ENCODE data around the gene PCNA. TPM values are rescaled to one million over a fixed set of nuclear protein-coding genes. Genes with fewer than 3 reads are reported as not detected.

The PCNA gene
- polyA plus RNA-seq, 1 donor (not counting 4 experiments of a cell fraction or from before 2014, with no cell fraction given), result 130 TPM

DNA sequence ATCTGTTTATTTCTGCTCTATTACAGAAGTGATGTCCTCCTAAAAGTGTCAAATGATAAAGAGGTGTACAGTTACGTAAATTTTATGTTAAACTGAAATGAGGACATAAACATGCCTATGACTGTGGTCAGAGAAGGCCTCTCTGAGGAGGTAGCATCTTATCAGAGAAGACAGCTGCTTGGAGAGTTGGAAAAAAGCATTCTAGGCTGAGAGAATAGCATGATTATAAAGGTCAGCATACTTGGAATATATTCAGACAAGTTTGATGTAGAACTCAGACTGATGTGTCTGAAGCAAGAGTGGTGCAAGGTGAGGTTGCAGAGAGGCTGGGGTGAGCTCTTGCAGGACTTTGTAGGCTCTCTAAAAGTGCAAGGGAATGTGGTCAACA, 3.1 kb upstream of the PCNA start:
- no peaks in the 10 kb centered on the region for H3K9me3 ChIP-seq (ENCODE audit: control insufficient read depth, low read depth, low read length)
- no peak overlapping the region for H3K4me3 ChIP-seq (ENCODE audit: control insufficient read depth in 2 of 3, extremely low read depth in 1 of 3, insufficient read depth in 2 of 3, low read depth in 1 of 3, low read length in 3 of 3)
- H2AFZ ChIP-seq (ENCODE audit: control insufficient read depth, low read length), result no peak overlapping the region
- DNase-seq (ENCODE audit: low read depth, low spot score), result no peak
- H3K9me1 ChIP-seq (ENCODE audit: control insufficient read depth, extremely low read depth, insufficient read depth, low read length), result no peaks in the 10 kb centered on the region
- H3K4me2 ChIP-seq (ENCODE audit: control insufficient read depth, extremely low read depth, insufficient read depth, low read depth, low read length), result no peak overlapping the region
- H3K27me3 ChIP-seq (ENCODE audit: control insufficient read depth, extremely low read depth, insufficient read depth, low read length), result no peaks in the 10 kb centered on the region
- peaks cover 0 to 2% of the 10 kb centered on the region in 2 experiments for H3K36me3 ChIP-seq (ENCODE audit: control insufficient read depth in 2 of 2, extremely low read depth in 1 of 2, insufficient read depth in 2 of 2, low read length in 2 of 2)
- H3K27ac ChIP-seq (ENCODE audit: control insufficient read depth, insufficient read depth, low read length), result no peak overlapping the region
- no peak for TF ChIP-seq EZH2 (IDR thresholded peaks at IDR 0.05; ENCODE audit: low read length)
- TF ChIP-seq, protein P1, sequence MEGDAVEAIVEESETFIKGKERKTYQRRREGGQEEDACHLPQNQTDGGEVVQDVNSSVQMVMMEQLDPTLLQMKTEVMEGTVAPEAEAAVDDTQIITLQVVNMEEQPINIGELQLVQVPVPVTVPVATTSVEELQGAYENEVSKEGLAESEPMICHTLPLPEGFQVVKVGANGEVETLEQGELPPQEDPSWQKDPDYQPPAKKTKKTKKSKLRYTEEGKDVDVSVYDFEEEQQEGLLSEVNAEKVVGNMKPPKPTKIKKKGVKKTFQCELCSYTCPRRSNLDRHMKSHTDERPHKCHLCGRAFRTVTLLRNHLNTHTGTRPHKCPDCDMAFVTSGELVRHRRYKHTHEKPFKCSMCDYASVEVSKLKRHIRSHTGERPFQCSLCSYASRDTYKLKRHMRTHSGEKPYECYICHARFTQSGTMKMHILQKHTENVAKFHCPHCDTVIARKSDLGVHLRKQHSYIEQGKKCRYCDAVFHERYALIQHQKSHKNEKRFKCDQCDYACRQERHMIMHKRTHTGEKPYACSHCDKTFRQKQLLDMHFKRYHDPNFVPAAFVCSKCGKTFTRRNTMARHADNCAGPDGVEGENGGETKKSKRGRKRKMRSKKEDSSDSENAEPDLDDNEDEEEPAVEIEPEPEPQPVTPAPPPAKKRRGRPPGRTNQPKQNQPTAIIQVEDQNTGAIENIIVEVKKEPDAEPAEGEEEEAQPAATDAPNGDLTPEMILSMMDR (optimal IDR thresholded peaks at IDR 0.05 in 1 of 3, IDR thresholded peaks at IDR 0.05 in 1 of 3, conservative IDR thresholded peaks at IDR 0.05 in 1 of 3; ENCODE audit: extremely low read depth in 1 of 3, insufficient read depth in 2 of 3, low read length in 3 of 3), result no peak
- H3K9ac ChIP-seq (ENCODE audit: control insufficient read depth, extremely low read depth, insufficient read depth, low read length), result no peak overlapping the region
- no peaks in the 10 kb centered on the region for H4K20me1 ChIP-seq (ENCODE audit: control insufficient read depth, extremely low read depth, insufficient read depth, low read length)
- peaks cover 28% of the 10 kb centered on the region for H3K79me2 ChIP-seq (ENCODE audit: control insufficient read depth, insufficient read depth, low read length)
- H3K4me1 ChIP-seq (ENCODE audit: control insufficient read depth, extremely low read depth, insufficient read depth, low read length), result peaks cover 4% of the 10 kb centered on the region
- no peak for FAIRE-seq
- dilution Hi-C loops (cut with MboI; ENCODE audit: extremely low pct_ligation_motif_present, low sequenced_read_pairs), result no loop called here

DNA sequence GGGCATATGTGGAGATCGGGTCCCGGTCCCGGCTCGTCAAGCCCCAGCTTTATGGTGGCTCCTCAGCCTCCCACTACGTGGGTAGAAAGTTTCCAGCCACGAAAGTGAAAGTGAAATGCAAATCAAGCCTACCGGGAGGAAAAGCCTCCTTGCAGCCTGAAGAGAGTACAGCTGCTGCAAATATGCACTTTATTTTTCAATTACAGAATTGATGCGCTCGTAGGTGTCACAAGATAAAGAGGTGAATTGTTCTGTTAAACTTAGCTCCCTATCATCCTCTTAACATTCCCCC, 373 bp upstream of the PCNA start:
- peaks cover 11 to 14% of the 10 kb centered on the region in 2 experiments for H3K36me3 ChIP-seq (ENCODE audit: control insufficient read depth in 2 of 2, extremely low read depth in 1 of 2, insufficient read depth in 2 of 2, low read length in 2 of 2)
- TF ChIP-seq, protein P1 (optimal IDR thresholded peaks at IDR 0.05 in 1 of 3, IDR thresholded peaks at IDR 0.05 in 1 of 3, conservative IDR thresholded peaks at IDR 0.05 in 1 of 3; ENCODE audit: extremely low read depth in 1 of 3, insufficient read depth in 2 of 3, low read length in 3 of 3), result no peak
- TF ChIP-seq EZH2 (IDR thresholded peaks at IDR 0.05; ENCODE audit: low read length), result no peak
- peak overlapping the region; percentile 81 for H2AFZ ChIP-seq (ENCODE audit: control insufficient read depth, low read length)
- FAIRE-seq (peak; percentile 78), DNase-seq (ENCODE audit: low read depth, low spot score) (no peak)
- H3K27ac ChIP-seq (ENCODE audit: control insufficient read depth, insufficient read depth, low read length), result peak overlapping the region; percentile 81
- H3K4me2 ChIP-seq (ENCODE audit: control insufficient read depth, extremely low read depth, insufficient read depth, low read depth, low read length), result peak overlapping the region; percentile 61
- H3K4me3 ChIP-seq (ENCODE audit: control insufficient read depth in 2 of 3, extremely low read depth in 1 of 3, insufficient read depth in 2 of 3, low read depth in 1 of 3, low read length in 3 of 3), result peak overlapping the region; percentile 63 to 93 (median 80)
- no peaks in the 10 kb centered on the region for H4K20me1 ChIP-seq (ENCODE audit: control insufficient read depth, extremely low read depth, insufficient read depth, low read length)
- peaks cover 39% of the 10 kb centered on the region for H3K79me2 ChIP-seq (ENCODE audit: control insufficient read depth, insufficient read depth, low read length)
- peak overlapping the region; percentile 88 for H3K9ac ChIP-seq (ENCODE audit: control insufficient read depth, extremely low read depth, insufficient read depth, low read length)
- peaks cover 2% of the 10 kb centered on the region for H3K4me1 ChIP-seq (ENCODE audit: control insufficient read depth, extremely low read depth, insufficient read depth, low read length)
- no peaks in the 10 kb centered on the region for H3K9me1 ChIP-seq (ENCODE audit: control insufficient read depth, extremely low read depth, insufficient read depth, low read length)
- H3K27me3 ChIP-seq (ENCODE audit: control insufficient read depth, extremely low read depth, insufficient read depth, low read length), result no peaks in the 10 kb centered on the region
- dilution Hi-C loops (cut with MboI; ENCODE audit: extremely low pct_ligation_motif_present, low sequenced_read_pairs), result no loop called here
- H3K9me3 ChIP-seq (ENCODE audit: control insufficient read depth, low read depth, low read length), result no peaks in the 10 kb centered on the region

All from keratinocyte (primary cell).